Kidney (tissue), 14 donors: Measurements from ENCODE around the gene CLEC4D. TPM values are rescaled to one million over a fixed set of nuclear protein-coding genes. Genes with fewer than 3 reads are reported as not detected.

Experiments used
- DNase-seq, 5 donors: peaks; one replicate each; pipeline ENCODE4 v3.0.0-alpha.2; 2013 to 2020
- FAIRE-seq: peaks from 2 replicates; lab custom pipeline; 2012; peaks lifted over from hg19 to GRCh38; lab: Jason Lieb, UNC
- H3K27ac ChIP-seq, 2 donors: one replicate each; pipeline ENCODE4 v1.7.0; 2013; ENCODE audit warnings: low read depth in 2 of 2, low read length in 2 of 2, inconsistent platforms in 1 of 2
- H3K27me3 ChIP-seq: one replicate; pipeline ENCODE4 v1.7.1; 2013; ENCODE audit warnings: low read length, inconsistent platforms; ENCODE audit not compliant: control insufficient read depth, insufficient read depth
- H3K36me3 ChIP-seq, 3 donors: one replicate each; pipeline versions ENCODE4 v1.7.0 to v1.7.1; 2013; ENCODE audit warnings: low read length in 3 of 3, control low read depth in 1 of 3, inconsistent platforms in 1 of 3; ENCODE audit not compliant: insufficient read depth in 3 of 3, control insufficient read depth in 2 of 3
- H3K4me1 ChIP-seq, 3 donors: one replicate each; pipeline versions ENCODE4 v1.7.0 to v1.7.1; 2013; ENCODE audit warnings: low read length in 3 of 3, inconsistent platforms in 1 of 3, low read depth in 1 of 3; ENCODE audit not compliant: control insufficient read depth in 2 of 3, insufficient read depth in 2 of 3
- H3K4me3 ChIP-seq, 3 donors: one replicate each; pipeline versions ENCODE4 v1.7.0 to v1.8.1; 2013; ENCODE audit warnings: low read length in 3 of 3, control low read depth in 1 of 3, inconsistent platforms in 1 of 3
- H3K9ac ChIP-seq, 3 donors: one replicate each; pipeline versions ENCODE4 v1.7.0 to v1.7.1; 2013; ENCODE audit warnings: low read length in 3 of 3, control low read depth in 1 of 3, inconsistent platforms in 1 of 3
- H3K9me3 ChIP-seq, 3 donors: one replicate each; pipeline versions ENCODE4 v1.7.0 to v1.7.1; 2013; ENCODE audit warnings: low read length in 3 of 3, control low read depth in 1 of 3, inconsistent platforms in 1 of 3; ENCODE audit not compliant: control insufficient read depth in 2 of 3, insufficient read depth in 1 of 3
- CTCF ChIP-seq: IDR thresholded peaks from 3 replicates; pipeline ENCODE4 v1.5.1; 2012; ENCODE audit warnings: mild to moderate bottlenecking, moderate library complexity, borderline replicate concordance; ENCODE audit not compliant: insufficient read depth; ENCODE audit errors: extremely low read depth
- intact Hi-C: fragments of 100-400 bp; cut with DNase I; formaldehyde crosslinking; loops from one replicate; pipeline ENCODE4 v1.11.1; 2022
- polyA plus RNA-seq: library from polyadenylated mRNA; stranded (reverse); fragments of 350-450 nt; fragmentation: Illumina TruSeq; extraction: RNeasy Lipid Tissue Mini Kit (QIAGEN cat#74804); gene quantifications from one replicate; pipeline ENCODE4 v1.2.3, GENCODE V29; 2014; ENCODE audit warnings: low read depth, low replicate concordance; ENCODE audit not compliant: insufficient read depth
- total RNA-seq: library from RNA; stranded (reverse); fragmentation: NEBNext Ultra II Directional; extraction: Animal tissue kit (Norgen Biotek cat#: 25700); gene quantifications from one replicate; pipeline ENCODE4 v1.2.1, GENCODE V29; 2021
- donor health status: control.
- donor health status: control.
- donor health status: control.
- donor health status: control.
- donor health status: control.
- donor health status: DM: yes; HTN: yes; CAD: no.
- donor health status: Normal renal cell carcinoma (clear cell type).

The CLEC4D gene
- total and polyA plus RNA-seq, 2 donors from 2014 or later: 0.41 TPM; not detected in 1

GRCh38 chr12:8566525-8566924 lies 53.2 kb downstream of the CLEC4D start:
- TF ChIP-seq CTCF: no peak
- FAIRE-seq: no peak
- no peaks in the 10 kb centered on the region for H3K4me1 ChIP-seq
- H3K9ac ChIP-seq: no peak overlapping the region
- H3K27me3 ChIP-seq: no peaks in the 10 kb centered on the region
- no peak overlapping the region for H3K27ac ChIP-seq
- H3K9me3 ChIP-seq: peaks cover 0 to 2% (median 0%) of the 10 kb centered on the region in 3 donors
- no peak for DNase-seq
- no peak overlapping the region for H3K4me3 ChIP-seq
- H3K36me3 ChIP-seq: no peaks in the 10 kb centered on the region
- intact Hi-C loops: no loop called here

Other genes starting within 250 kb of the CLEC4D start
- not detected for gene CLEC6A, start 57.5 kb upstream of the CLEC4D start, total RNA-seq
- not detected for gene CLEC6A, start 57.5 kb upstream of the CLEC4D start, polyA plus RNA-seq
- 4.3 TPM for gene CLEC4E, start 27.4 kb downstream of the CLEC4D start, total RNA-seq
- 0.88 TPM for gene CLEC4E, start 27.4 kb downstream of the CLEC4D start, polyA plus RNA-seq
- not detected for gene AICDA, start 99.4 kb downstream of the CLEC4D start, total RNA-seq
- gene AICDA, start 99.4 kb downstream of the CLEC4D start, polyA plus RNA-seq: not detected
- 0.38 TPM for gene MFAP5, start 149.3 kb downstream of the CLEC4D start, total RNA-seq
- gene MFAP5, start 149.3 kb downstream of the CLEC4D start, polyA plus RNA-seq: 0.52 TPM
- gene RIMKLB, start 184.5 kb downstream of the CLEC4D start, total RNA-seq: 45.5 TPM
- gene RIMKLB, start 184.5 kb downstream of the CLEC4D start, polyA plus RNA-seq: 38.0 TPM